Rectal smooth muscle tissue (tissue), 1 donor: Measurements from ENCODE around the gene FAM83G.

ENCODE experiments used
- H3K27ac ChIP-seq: one replicate; pipeline ENCODE4 v1.7.0; 2013; ENCODE audit warnings: low read depth, low read length, inconsistent platforms
- H3K27me3 ChIP-seq: one replicate; pipeline ENCODE4 v1.7.0; 2013; ENCODE audit warnings: low read length; ENCODE audit not compliant: control insufficient read depth, insufficient read depth
- H3K36me3 ChIP-seq: one replicate; pipeline ENCODE4 v1.7.0; 2013; ENCODE audit warnings: low read length; ENCODE audit not compliant: control insufficient read depth, insufficient read depth
- H3K4me1 ChIP-seq: one replicate; pipeline ENCODE4 v1.7.0; 2013; ENCODE audit warnings: low read length; ENCODE audit not compliant: control insufficient read depth, insufficient read depth
- H3K4me3 ChIP-seq: one replicate; pipeline ENCODE4 v1.7.0; 2013; ENCODE audit warnings: low read length
- H3K9ac ChIP-seq: one replicate; pipeline ENCODE4 v1.7.0; 2013; ENCODE audit warnings: low read length

Gene FAM83G

GRCh38 chr17:19001907-19002590 is 2.5 kb downstream of the FAM83G start:
- peaks cover 4% of the 10 kb centered on the region for H3K4me1 ChIP-seq
- H3K27ac ChIP-seq = no peak overlapping the region

GRCh38 chr17:19000531-19001325 is 3.8 kb downstream of the FAM83G start:
- H3K4me1 ChIP-seq = peaks cover 4% of the 10 kb centered on the region
- H3K4me3 ChIP-seq = no peak overlapping the region
- H3K27ac ChIP-seq = no peak overlapping the region
- H3K9ac ChIP-seq = no peak overlapping the region
- H3K27me3 ChIP-seq = no peaks in the 10 kb centered on the region
- H3K36me3 ChIP-seq = no peaks in the 10 kb centered on the region

More at GRCh38 chr17:19001907-19002590, 2.5 kb downstream of the FAM83G start:
- no peak overlapping the region for H3K4me3 ChIP-seq
- no peaks in the 10 kb centered on the region for H3K27me3 ChIP-seq
- no peak overlapping the region for H3K9ac ChIP-seq
- no peaks in the 10 kb centered on the region for H3K36me3 ChIP-seq

GRCh38 chr17:18999911-19000310 is 4.7 kb downstream of the FAM83G start:
- Histone ChIP-seq H3K36me3 (no peaks in the 10 kb centered on the region), H3K27ac (no peak overlapping the region), H3K4me3 (no peak overlapping the region), H3K27me3 (no peaks in the 10 kb centered on the region), H3K9ac (no peak overlapping the region), H3K4me1 (peaks cover 3% of the 10 kb centered on the region)

GRCh38 chr17:18999394-18999793 is 5.2 kb downstream of the FAM83G start:
- Histone ChIP-seq H3K4me1 (no peaks in the 10 kb centered on the region), H3K27me3 (no peaks in the 10 kb centered on the region), H3K27ac (no peak overlapping the region), H3K4me3 (no peak overlapping the region), H3K36me3 (no peaks in the 10 kb centered on the region), H3K9ac (no peak overlapping the region)

GRCh38 chr17:18997650-18998196 is 6.8 kb downstream of the FAM83G start:
- H3K4me3 ChIP-seq = no peak overlapping the region
- no peak overlapping the region for H3K9ac ChIP-seq
- H3K4me1 ChIP-seq = no peaks in the 10 kb centered on the region
- no peaks in the 10 kb centered on the region for H3K36me3 ChIP-seq
- no peaks in the 10 kb centered on the region for H3K27me3 ChIP-seq
- no peak overlapping the region for H3K27ac ChIP-seq

GRCh38 chr17:18996458-18996857 is 8.1 kb downstream of the FAM83G start:
- Histone ChIP-seq H3K4me3 (no peak overlapping the region), H3K27me3 (no peaks in the 10 kb centered on the region), H3K36me3 (no peaks in the 10 kb centered on the region), H3K4me1 (no peaks in the 10 kb centered on the region), H3K27ac (no peak overlapping the region), H3K9ac (no peak overlapping the region)

- Histone ChIP-seq H3K27ac (no peak overlapping the region), H3K9ac (no peak overlapping the region), H3K4me1 (no peaks in the 10 kb centered on the region), H3K27me3 (no peaks in the 10 kb centered on the region), H3K36me3 (no peaks in the 10 kb centered on the region), H3K4me3 (no peak overlapping the region)
Measured at GRCh38 chr17:18995220-18995619, 9.3 kb downstream of the FAM83G start.

GRCh38 chr17:18994631-18995030 is 9.9 kb downstream of the FAM83G start:
- Histone ChIP-seq H3K27me3 (no peaks in the 10 kb centered on the region), H3K27ac (no peak overlapping the region), H3K36me3 (no peaks in the 10 kb centered on the region), H3K9ac (no peak overlapping the region), H3K4me1 (no peaks in the 10 kb centered on the region), H3K4me3 (no peak overlapping the region)

- H3K4me3 ChIP-seq = no peak overlapping the region
- no peaks in the 10 kb centered on the region for H3K4me1 ChIP-seq
- H3K27ac ChIP-seq = no peak overlapping the region
- H3K9ac ChIP-seq = no peak overlapping the region
- no peaks in the 10 kb centered on the region for H3K27me3 ChIP-seq
- no peaks in the 10 kb centered on the region for H3K36me3 ChIP-seq
Measured at GRCh38 chr17:18993905-18994526, 10.5 kb downstream of the FAM83G start.

GRCh38 chr17:18992454-18993130 is 12.0 kb downstream of the FAM83G start:
- Histone ChIP-seq H3K27me3 (no peaks in the 10 kb centered on the region), H3K36me3 (peaks cover 2% of the 10 kb centered on the region), H3K27ac (no peak overlapping the region), H3K4me1 (no peaks in the 10 kb centered on the region), H3K9ac (no peak overlapping the region), H3K4me3 (no peak overlapping the region)

GRCh38 chr17:18991531-18992315 is 12.8 kb downstream of the FAM83G start:
- Histone ChIP-seq H3K27me3 (no peaks in the 10 kb centered on the region), H3K36me3 (peaks cover 7% of the 10 kb centered on the region), H3K27ac (no peak overlapping the region), H3K9ac (no peak overlapping the region), H3K4me3 (no peak overlapping the region), H3K4me1 (no peaks in the 10 kb centered on the region)
